H9 (cell line): ENCODE data around the gene OSBPL9. TPM values are rescaled to one million over a fixed set of nuclear protein-coding genes. Genes with fewer than 3 reads are reported as not detected.

Experiments
- DNase-seq: peaks from one replicate; pipeline ENCODE4 v3.0.0-alpha.2; 2017
- H2AFZ ChIP-seq: one replicate; pipeline ENCODE4 v1.6.1; 2013; ENCODE audit warnings: mild to moderate bottlenecking, low read length, control low read depth, moderate library complexity
- H2AK5ac ChIP-seq: 2 replicates; pipeline ENCODE4 v1.6.1; 2013; ENCODE audit warnings: low read length, control low read depth, mixed read lengths; ENCODE audit not compliant: insufficient read length
- H2BK120ac ChIP-seq: one replicate; pipeline ENCODE4 v1.6.1; 2013; ENCODE audit warnings: low read depth, mild to moderate bottlenecking, low read length, control low read depth, inconsistent platforms; ENCODE audit not compliant: poor library complexity, severe bottlenecking
- H2BK12ac ChIP-seq: 2 replicates; pipeline ENCODE4 v1.6.1; 2013; ENCODE audit warnings: low read length, control low read depth, mixed read lengths, low read depth; ENCODE audit not compliant: insufficient read length
- H2BK15ac ChIP-seq: 2 replicates; pipeline ENCODE4 v1.6.1; 2013; ENCODE audit warnings: low read depth, low read length, control low read depth
- H2BK20ac ChIP-seq: one replicate; pipeline ENCODE4 v1.6.1; 2013; ENCODE audit warnings: low read depth, mild to moderate bottlenecking, low read length, control low read depth, inconsistent platforms; ENCODE audit not compliant: poor library complexity, severe bottlenecking
- H2BK5ac ChIP-seq: 2 replicates; pipeline ENCODE4 v1.6.1; 2013; ENCODE audit warnings: low read length, control low read depth, mixed read lengths; ENCODE audit not compliant: insufficient read length
- H3K14ac ChIP-seq: 2 replicates; pipeline ENCODE4 v1.6.1; 2013; ENCODE audit warnings: low read length, control low read depth; ENCODE audit not compliant: insufficient read depth
- H3K18ac ChIP-seq: 2 replicates; pipeline ENCODE4 v1.6.1; 2013; ENCODE audit warnings: low read depth, mild to moderate bottlenecking, mixed read lengths, low read length, control low read depth; ENCODE audit not compliant: insufficient read length
- H3K23ac ChIP-seq: 2 replicates; pipeline ENCODE4 v1.6.1; 2013; ENCODE audit warnings: low read length, control low read depth, mixed read lengths, low read depth; ENCODE audit not compliant: insufficient read length
- H3K23me2 ChIP-seq: 2 replicates; pipeline ENCODE4 v1.6.1; 2013; ENCODE audit warnings: low read depth, mild to moderate bottlenecking, mixed read lengths, low read length, control low read depth; ENCODE audit not compliant: insufficient read length, poor library complexity, severe bottlenecking
- H3K27ac ChIP-seq: 2 replicates; pipeline ENCODE4 v1.5.1; 2013; ENCODE audit warnings: low read length, control low read depth, mixed read lengths, low read depth; ENCODE audit not compliant: insufficient read length
- H3K27me3 ChIP-seq: 2 replicates; pipeline ENCODE4 v1.6.1; 2013; ENCODE audit warnings: low read length, control low read depth, inconsistent platforms; ENCODE audit not compliant: insufficient read depth
- H3K4ac ChIP-seq: 2 replicates; pipeline ENCODE4 v1.6.1; 2013; ENCODE audit warnings: low read depth, mild to moderate bottlenecking, control low read depth, inconsistent platforms, low read length, moderate library complexity
- H3K4me1 ChIP-seq: 2 replicates; pipeline ENCODE4 v1.6.1; 2013; ENCODE audit warnings: low read length, control low read depth, inconsistent platforms; ENCODE audit not compliant: insufficient read depth
- H3K4me2 ChIP-seq: 2 replicates; pipeline ENCODE4 v1.6.1; 2013; ENCODE audit warnings: low read length, control low read depth, mixed read lengths; ENCODE audit not compliant: insufficient read length, insufficient read depth
- H3K56ac ChIP-seq: 2 replicates; pipeline ENCODE4 v1.6.1; 2013; ENCODE audit warnings: low read depth, mild to moderate bottlenecking, mixed read lengths, low read length, control low read depth; ENCODE audit not compliant: insufficient read length
- H3K79me1 ChIP-seq: 2 replicates; pipeline ENCODE4 v1.6.1; 2013; ENCODE audit warnings: low read depth, mild to moderate bottlenecking, moderate library complexity, low read length, control low read depth, inconsistent platforms; ENCODE audit not compliant: insufficient read depth, poor library complexity, severe bottlenecking
- H3K79me2 ChIP-seq: 2 replicates; pipeline ENCODE4 v1.6.1; 2013; ENCODE audit warnings: low read length, control low read depth, inconsistent platforms; ENCODE audit not compliant: insufficient read depth
- H3K9ac ChIP-seq: 2 replicates; pipeline ENCODE4 v1.6.1; 2013; ENCODE audit warnings: low read length, control low read depth, mixed read lengths; ENCODE audit not compliant: insufficient read length; ENCODE audit errors: extremely low read depth
- H3K9me3 ChIP-seq: one replicate; pipeline ENCODE4 v1.6.1; 2013; ENCODE audit warnings: low read depth, low read length, inconsistent platforms; ENCODE audit not compliant: control insufficient read depth
- H3T11ph ChIP-seq: one replicate; pipeline ENCODE4 v1.6.1; 2013; ENCODE audit warnings: mild to moderate bottlenecking, low read length, control low read depth, inconsistent platforms
- H4K20me1 ChIP-seq: one replicate; pipeline ENCODE4 v1.6.1; 2013; ENCODE audit not compliant: control insufficient read depth, insufficient read length, insufficient read depth
- H4K5ac ChIP-seq: 2 replicates; pipeline ENCODE4 v1.6.1; 2013; ENCODE audit warnings: low read depth, mild to moderate bottlenecking, mixed read lengths, low read length, control low read depth; ENCODE audit not compliant: insufficient read length
- H4K8ac ChIP-seq: replicated peaks from 2 replicates; pipeline ENCODE4 v1.6.1; 2013; ENCODE audit warnings: low read length, control low read depth, mixed read lengths, low read depth; ENCODE audit not compliant: insufficient read length
- H4K91ac ChIP-seq: 2 replicates; pipeline ENCODE4 v1.6.1; 2013; ENCODE audit warnings: low read depth, mild to moderate bottlenecking, moderate library complexity, mixed read lengths, low read length, control low read depth; ENCODE audit not compliant: insufficient read length
- H3K27ac Mint-ChIP-seq, 3 experiments: 2 replicates in 2 of 3; 3 replicates in 1 of 3; pipeline ENCODE4 v1.8.0; 2020 to 2021; ENCODE audit warnings: mixed read lengths in 3 of 3, mild to moderate bottlenecking in 1 of 3, moderate library complexity in 1 of 3
- H3K27me3 Mint-ChIP-seq: 2 replicates; pipeline ENCODE4 v1.8.0; 2021; ENCODE audit warnings: low read depth, mild to moderate bottlenecking, moderate library complexity, mixed read lengths
- H3K36me3 Mint-ChIP-seq, 3 experiments: 2 replicates in 2 of 3; 3 replicates in 1 of 3; pipeline ENCODE4 v1.8.0; 2020 to 2021; ENCODE audit warnings: low read depth in 3 of 3, mixed read lengths in 3 of 3; ENCODE audit not compliant: insufficient read depth in 1 of 3
- H3K4me1 Mint-ChIP-seq, 2 experiments: 2 replicates each; pipeline ENCODE4 v1.8.0; 2020; ENCODE audit warnings: mixed read lengths in 2 of 2
- H3K4me3 Mint-ChIP-seq, 2 experiments: 2 replicates in 1 of 2; 3 replicates in 1 of 2; pipeline ENCODE4 v1.8.0; 2020 to 2021; ENCODE audit warnings: mild to moderate bottlenecking in 2 of 2, mixed read lengths in 2 of 2, moderate library complexity in 1 of 2
- H3K9me3 Mint-ChIP-seq, 2 experiments: 2 replicates in 1 of 2; 3 replicates in 1 of 2; pipeline ENCODE4 v1.8.0; 2020; ENCODE audit warnings: mild to moderate bottlenecking in 2 of 2, mixed read lengths in 2 of 2, moderate library complexity in 1 of 2
- WGBS: extraction: QIAGEN DNeasy Blood & Tissue Kit; methylation state at CpG from one replicate; pipeline ENCODE4 v1.1.7; 2013; ENCODE audit warnings: missing lambda C conversion rate, low lambda C conversion rate, mixed read lengths; ENCODE audit not compliant: insufficient read length; ENCODE audit errors: extremely low coverage; 5-methylcytosine and 5-hydroxymethylcytosine counted together
- total RNA-seq: library from RNA; stranded (reverse); gene quantifications from 2 replicates; pipeline ENCODE4 v1.2.1, GENCODE V29; 2021
- TF ChIP-seq, protein P1 (sequence below): fragments of 200-600 bp; sonication (generic); conservative IDR thresholded peaks from 3 replicates; pipeline ENCODE4 v1.8.0; 2021; ENCODE audit warnings: antibody characterized with exemption, mild to moderate bottlenecking

The OSBPL9 gene
- total RNA-seq, 1 experiment from 2014 or later: 76.7 TPM

DNA sequence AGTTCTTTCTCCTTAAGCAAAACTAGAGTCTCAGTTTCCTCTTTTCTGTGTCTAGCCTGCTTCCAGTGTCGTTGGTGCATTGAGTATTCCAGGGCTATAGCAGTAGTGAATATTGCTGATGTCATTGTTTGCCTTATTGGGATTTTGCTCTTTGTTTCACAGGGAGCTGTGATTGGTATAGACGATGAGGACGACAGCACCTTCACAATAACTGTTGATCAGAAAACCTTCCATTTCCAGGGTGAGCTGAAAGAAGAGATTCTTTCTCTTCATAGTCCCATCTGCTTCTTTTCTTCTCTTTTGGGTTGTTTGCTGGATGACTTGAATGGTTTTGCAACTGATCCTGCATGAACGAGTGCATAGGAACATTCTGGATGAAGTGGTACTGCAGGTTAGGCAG is 52.4 kb downstream of the OSBPL9 start:
- no peaks in the 10 kb centered on the region for H4K20me1 ChIP-seq
- H3K36me3 Mint-ChIP-seq: no peaks in the 10 kb centered on the region
- peaks cover 4% of the 10 kb centered on the region in 2 experiments; a peak in 1 of 4 replicates for H3K4me1 Mint-ChIP-seq
- H3K27me3 ChIP-seq: no peaks in the 10 kb centered on the region
- H3K79me1 ChIP-seq: no peaks in the 10 kb centered on the region
- H3K4me1 ChIP-seq: peaks cover 4% of the 10 kb centered on the region; the same call in 1 of the 2 replicates
- no peaks in the 10 kb centered on the region for H3K23me2 ChIP-seq
- H3K9me3 ChIP-seq: no peaks in the 10 kb centered on the region
- no peak overlapping the region for H3T11ph ChIP-seq
- no peak overlapping the region for H2AK5ac ChIP-seq
- H3K23ac ChIP-seq: no peak overlapping the region
- no peak overlapping the region for H3K9ac ChIP-seq
- H2BK12ac ChIP-seq: no peak overlapping the region
- H4K91ac ChIP-seq: no peak overlapping the region
- H3K18ac ChIP-seq: no peak overlapping the region
- no peak for DNase-seq
- H3K9me3 Mint-ChIP-seq: no peaks in the 10 kb centered on the region
- no peak overlapping the region for H2BK5ac ChIP-seq
- H2BK15ac ChIP-seq: no peak overlapping the region
- H3K4me2 ChIP-seq: no peak overlapping the region
- no peak overlapping the region for H3K4me3 Mint-ChIP-seq
- H4K5ac ChIP-seq: no peak overlapping the region
- no peak overlapping the region for H2BK20ac ChIP-seq
- no peak overlapping the region for H4K8ac ChIP-seq
- no peaks in the 10 kb centered on the region for H3K27me3 Mint-ChIP-seq
- no peaks in the 10 kb centered on the region for H3K79me2 ChIP-seq
- TF ChIP-seq, protein P1, sequence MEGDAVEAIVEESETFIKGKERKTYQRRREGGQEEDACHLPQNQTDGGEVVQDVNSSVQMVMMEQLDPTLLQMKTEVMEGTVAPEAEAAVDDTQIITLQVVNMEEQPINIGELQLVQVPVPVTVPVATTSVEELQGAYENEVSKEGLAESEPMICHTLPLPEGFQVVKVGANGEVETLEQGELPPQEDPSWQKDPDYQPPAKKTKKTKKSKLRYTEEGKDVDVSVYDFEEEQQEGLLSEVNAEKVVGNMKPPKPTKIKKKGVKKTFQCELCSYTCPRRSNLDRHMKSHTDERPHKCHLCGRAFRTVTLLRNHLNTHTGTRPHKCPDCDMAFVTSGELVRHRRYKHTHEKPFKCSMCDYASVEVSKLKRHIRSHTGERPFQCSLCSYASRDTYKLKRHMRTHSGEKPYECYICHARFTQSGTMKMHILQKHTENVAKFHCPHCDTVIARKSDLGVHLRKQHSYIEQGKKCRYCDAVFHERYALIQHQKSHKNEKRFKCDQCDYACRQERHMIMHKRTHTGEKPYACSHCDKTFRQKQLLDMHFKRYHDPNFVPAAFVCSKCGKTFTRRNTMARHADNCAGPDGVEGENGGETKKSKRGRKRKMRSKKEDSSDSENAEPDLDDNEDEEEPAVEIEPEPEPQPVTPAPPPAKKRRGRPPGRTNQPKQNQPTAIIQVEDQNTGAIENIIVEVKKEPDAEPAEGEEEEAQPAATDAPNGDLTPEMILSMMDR: no peak
- H3K56ac ChIP-seq: no peak overlapping the region
- no peak overlapping the region for H3K4ac ChIP-seq
- H3K27ac Mint-ChIP-seq: peak overlapping the region; percentile 2 to 6 (median 5); a peak in 3 of 7 replicates
- H3K27ac ChIP-seq: no peak overlapping the region
- H2AFZ ChIP-seq: no peak overlapping the region
- no peak overlapping the region for H3K14ac ChIP-seq
- no peak overlapping the region for H2BK120ac ChIP-seq
- no CpG with 5 or more reads among the region's 4 CpGs for WGBS
